SH-SY5Y (cell line): ENCODE data around the gene LDHD.

ENCODE experiments used
- GATA2 ChIP-seq: IDR thresholded peaks from 2 replicates; pipeline ENCODE4 v1.6.1; 2011; ENCODE audit warnings: mild to moderate bottlenecking, low read depth, low read length
- GATA3 ChIP-seq: IDR thresholded peaks from 2 replicates; pipeline ENCODE4 v1.6.1; 2011; ENCODE audit warnings: low read depth, mild to moderate bottlenecking, low read length, moderate library complexity

GRCh38 chr16:75122609-75123008 is 6.0 kb upstream of the LDHD start:
- TF ChIP-seq GATA2 (no peak), GATA3 (no peak)
